Measurements from ENCODE around the gene ANKRD33.

- TF ChIP-seq HMG20A (CRISPR knock-in tag; IDR thresholded peaks at IDR 0.05; ENCODE audit: borderline replicate concordance), result no peak
- no peak for TF ChIP-seq ZBTB10 (CRISPR knock-in tag; IDR thresholded peaks at IDR 0.05; ENCODE audit: borderline replicate concordance)
- no peak for TF ChIP-seq RFX5 (IDR thresholded peaks at IDR 0.05; ENCODE audit: low read depth, low read length)
- no peak for TF ChIP-seq TCF12 (IDR thresholded peaks at IDR 0.05)
- TF ChIP-seq TCF12 (CRISPR knock-in tag; IDR thresholded peaks at IDR 0.05), result no peak
- TF ChIP-seq ZNF350 (CRISPR knock-in tag; IDR thresholded peaks at IDR 0.05; ENCODE audit: borderline replicate concordance, low read depth), result no peak
- no peak for TF ChIP-seq TERF1 (CRISPR knock-in tag; IDR thresholded peaks at IDR 0.05)
- no peak for TF ChIP-seq ADNP (CRISPR knock-in tag; IDR thresholded peaks at IDR 0.05)
- TF ChIP-seq ZBTB44 (CRISPR knock-in tag; IDR thresholded peaks at IDR 0.05), result no peak
- no peak for TF ChIP-seq DPF2 (CRISPR knock-in tag; IDR thresholded peaks at IDR 0.05; ENCODE audit: borderline replicate concordance, low read depth)
- TF ChIP-seq PTBP1 (IDR thresholded peaks at IDR 0.05; ENCODE audit: low read depth, low read length, poor library complexity, severe bottlenecking), result no peak
Observed at GRCh38 chr12:51889216-51890132, 1.6 kb downstream of the ANKRD33 start.
